ENCODE results near the gene LCE1F.

LCE1F gene

GRCh38 chr1:152774875-152775274, at the start of gene LCE1F:
Gene LCE1F (plus strand): TSS chr1:152775140. CDS start chr1:152776372, 1,232 bp downstream.
- DNase-seq (ENCODE audit: insufficient read length, low spot score) (no peak), FAIRE-seq (no peak)
- TF ChIP-seq CTCF (IDR thresholded peaks at IDR 0.05; ENCODE audit: insufficient read depth, missing control alignments): no peak

GRCh38 chr1:152725261-152725660, 49.7 kb upstream of the LCE1F start:
- FAIRE-seq: no peak
- TF ChIP-seq CTCF (IDR thresholded peaks at IDR 0.05; ENCODE audit: insufficient read depth, missing control alignments): no peak

GRCh38 chr1:152728986-152729385, 46.0 kb upstream of the LCE1F start:
- DNase-seq (ENCODE audit: insufficient read length, low spot score) (no peak), FAIRE-seq (no peak)
- TF ChIP-seq CTCF (IDR thresholded peaks at IDR 0.05; ENCODE audit: insufficient read depth, missing control alignments): no peak

More at GRCh38 chr1:152725261-152725660, 49.7 kb upstream of the LCE1F start:
- no peak for DNase-seq (ENCODE audit: insufficient read length, low spot score)

- peak; percentile 27 for TF ChIP-seq CTCF (IDR thresholded peaks at IDR 0.05; ENCODE audit: insufficient read depth, missing control alignments)
- no peak for DNase-seq (ENCODE audit: insufficient read length, low spot score)
- no peak for FAIRE-seq
Measured at GRCh38 chr1:152735648-152736047, 39.3 kb upstream of the LCE1F start.

- DNase-seq (ENCODE audit: insufficient read length, low spot score) (no peak), FAIRE-seq (no peak)
- TF ChIP-seq CTCF (IDR thresholded peaks at IDR 0.05; ENCODE audit: insufficient read depth, missing control alignments): no peak
Measured at GRCh38 chr1:152737997-152738396, 36.9 kb upstream of the LCE1F start.

- no peak for DNase-seq (ENCODE audit: insufficient read length, low spot score)
- FAIRE-seq: no peak
- no peak for TF ChIP-seq CTCF (IDR thresholded peaks at IDR 0.05; ENCODE audit: insufficient read depth, missing control alignments)
Measured at GRCh38 chr1:152739841-152740240, 35.1 kb upstream of the LCE1F start.

GRCh38 chr1:152741656-152742055, 33.3 kb upstream of the LCE1F start:
- FAIRE-seq (no peak), DNase-seq (ENCODE audit: insufficient read length, low spot score) (no peak)

More at GRCh38 chr1:152741656-152742055, 33.3 kb upstream of the LCE1F start:
- TF ChIP-seq CTCF (IDR thresholded peaks at IDR 0.05; ENCODE audit: insufficient read depth, missing control alignments): no peak
